Measurements from ENCODE around the gene CEBPZOS. TPM values are rescaled to one million over a fixed set of nuclear protein-coding genes. Genes with fewer than 3 reads are reported as not detected.
A peak's percentile ranks its signal among the peaks of the same experiment; 100 is the strongest.

The CEBPZOS gene
- total and polyA plus RNA-seq, 9 of the 15 experiments (the other 6 are each of a cell fraction or from before 2014, with no cell fraction given) = 21.7 to 64.8 (median 46.7) TPM

DNA sequence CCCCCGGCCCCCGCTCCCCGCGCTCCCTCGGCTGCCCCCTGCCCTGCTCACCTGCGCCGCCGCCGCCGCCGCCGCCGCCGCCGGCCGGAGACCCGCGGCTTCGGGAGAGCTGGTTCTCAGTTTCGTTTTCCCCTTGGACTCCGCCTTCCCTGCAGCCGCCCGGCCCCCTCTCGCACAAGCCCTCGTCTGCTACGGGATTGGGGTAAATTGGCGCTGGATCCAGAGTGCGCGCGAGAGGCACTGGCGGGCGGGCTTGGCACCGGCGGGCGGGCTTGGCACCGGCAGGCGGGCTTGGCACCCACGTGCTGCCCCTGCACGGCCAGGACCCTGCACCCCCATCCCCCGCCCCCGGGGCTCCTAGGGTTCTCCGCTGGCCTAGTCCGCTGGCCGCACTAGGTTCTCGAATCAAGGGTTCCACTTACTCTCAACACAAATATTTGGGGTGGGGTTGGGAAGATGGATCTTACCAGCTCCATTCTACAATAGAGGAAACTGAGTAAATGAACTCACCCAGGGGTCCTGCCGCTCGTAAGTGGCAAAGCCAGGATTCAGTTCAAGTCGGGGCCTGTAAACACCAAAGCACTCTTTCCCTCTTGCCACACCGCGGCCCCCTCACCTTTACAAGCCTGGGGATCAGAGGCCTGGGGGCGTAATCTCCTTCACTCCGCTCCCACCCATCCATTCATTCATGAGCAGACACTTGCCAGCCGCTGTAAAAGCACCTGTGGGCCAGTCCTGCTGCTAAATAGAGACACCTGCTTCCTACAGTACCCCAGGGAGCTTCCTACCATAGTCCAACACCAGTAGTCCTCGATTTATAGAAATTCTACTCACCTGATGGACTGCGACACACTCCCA lies 39.2 kb upstream of the CEBPZOS start, which contains the start of gene EIF2AK2 (continued):
- no peak for TF ChIP-seq ARNT (IDR thresholded peaks at IDR 0.05)
- TF ChIP-seq KDM2B (CRISPR knock-in tag; IDR thresholded peaks at IDR 0.05) = no peak
- 0 out of 2 replicates have a peak, but pooled peaks have one; percentile 30 for TF ChIP-seq ZNF175 (CRISPR knock-in tag; IDR thresholded peaks at IDR 0.05; ENCODE audit: low read depth)
- TF ChIP-seq ZFP36 (IDR thresholded peaks at IDR 0.05; ENCODE audit: low read depth, low read length, partially characterized antibody) = no peak
- TF ChIP-seq, protein P1, sequence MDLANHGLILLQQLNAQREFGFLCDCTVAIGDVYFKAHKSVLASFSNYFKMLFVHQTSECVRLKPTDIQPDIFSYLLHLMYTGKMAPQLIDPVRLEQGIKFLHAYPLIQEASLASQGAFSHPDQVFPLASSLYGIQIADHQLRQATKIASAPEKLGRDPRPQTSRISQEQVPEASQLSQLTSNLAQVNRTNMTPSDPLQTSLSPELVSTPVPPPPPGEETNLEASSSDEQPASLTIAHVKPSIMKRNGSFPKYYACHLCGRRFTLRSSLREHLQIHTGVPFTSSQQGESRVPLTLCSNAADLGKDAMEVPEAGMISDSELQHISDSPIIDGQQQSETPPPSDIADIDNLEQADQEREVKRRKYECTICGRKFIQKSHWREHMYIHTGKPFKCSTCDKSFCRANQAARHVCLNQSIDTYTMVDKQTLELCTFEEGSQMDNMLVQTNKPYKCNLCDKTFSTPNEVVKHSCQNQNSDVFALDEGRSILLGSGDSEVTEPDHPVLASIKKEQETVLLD (IDR thresholded peaks at IDR 0.05) = no peak
- no peak for TF ChIP-seq JUN (IDR thresholded peaks at IDR 0.05; ENCODE audit: borderline replicate concordance, low read depth, low read length)
- TF ChIP-seq JUN (CRISPR knock-in tag; IDR thresholded peaks at IDR 0.05; ENCODE audit: borderline replicate concordance) = 0 out of 2 replicates have a peak, but pooled peaks have one; percentile 34
- TF ChIP-seq HOXB6 (CRISPR knock-in tag; IDR thresholded peaks at IDR 0.05; ENCODE audit: borderline replicate concordance) = no peak
- TF ChIP-seq IRF2 (CRISPR knock-in tag; IDR thresholded peaks at IDR 0.05) = peak; percentile 78; the same call in 1 of the 2 replicates
- TF ChIP-seq, protein P2, sequence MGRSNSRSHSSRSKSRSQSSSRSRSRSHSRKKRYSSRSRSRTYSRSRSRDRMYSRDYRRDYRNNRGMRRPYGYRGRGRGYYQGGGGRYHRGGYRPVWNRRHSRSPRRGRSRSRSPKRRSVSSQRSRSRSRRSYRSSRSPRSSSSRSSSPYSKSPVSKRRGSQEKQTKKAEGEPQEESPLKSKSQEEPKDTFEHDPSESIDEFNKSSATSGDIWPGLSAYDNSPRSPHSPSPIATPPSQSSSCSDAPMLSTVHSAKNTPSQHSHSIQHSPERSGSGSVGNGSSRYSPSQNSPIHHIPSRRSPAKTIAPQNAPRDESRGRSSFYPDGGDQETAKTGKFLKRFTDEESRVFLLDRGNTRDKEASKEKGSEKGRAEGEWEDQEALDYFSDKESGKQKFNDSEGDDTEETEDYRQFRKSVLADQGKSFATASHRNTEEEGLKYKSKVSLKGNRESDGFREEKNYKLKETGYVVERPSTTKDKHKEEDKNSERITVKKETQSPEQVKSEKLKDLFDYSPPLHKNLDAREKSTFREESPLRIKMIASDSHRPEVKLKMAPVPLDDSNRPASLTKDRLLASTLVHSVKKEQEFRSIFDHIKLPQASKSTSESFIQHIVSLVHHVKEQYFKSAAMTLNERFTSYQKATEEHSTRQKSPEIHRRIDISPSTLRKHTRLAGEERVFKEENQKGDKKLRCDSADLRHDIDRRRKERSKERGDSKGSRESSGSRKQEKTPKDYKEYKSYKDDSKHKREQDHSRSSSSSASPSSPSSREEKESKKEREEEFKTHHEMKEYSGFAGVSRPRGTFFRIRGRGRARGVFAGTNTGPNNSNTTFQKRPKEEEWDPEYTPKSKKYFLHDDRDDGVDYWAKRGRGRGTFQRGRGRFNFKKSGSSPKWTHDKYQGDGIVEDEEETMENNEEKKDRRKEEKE (IDR thresholded peaks at IDR 0.05; ENCODE audit: borderline replicate concordance in 1 of 2, control insufficient read depth in 1 of 2, low read depth in 2 of 2, low read length in 1 of 2) = no peak
- TF ChIP-seq PPARD (CRISPR knock-in tag; IDR thresholded peaks at IDR 0.05) = no peak
- TF ChIP-seq RAD51 (IDR thresholded peaks at IDR 0.05; ENCODE audit: borderline replicate concordance, low read depth) = no peak
- TF ChIP-seq, protein P3, sequence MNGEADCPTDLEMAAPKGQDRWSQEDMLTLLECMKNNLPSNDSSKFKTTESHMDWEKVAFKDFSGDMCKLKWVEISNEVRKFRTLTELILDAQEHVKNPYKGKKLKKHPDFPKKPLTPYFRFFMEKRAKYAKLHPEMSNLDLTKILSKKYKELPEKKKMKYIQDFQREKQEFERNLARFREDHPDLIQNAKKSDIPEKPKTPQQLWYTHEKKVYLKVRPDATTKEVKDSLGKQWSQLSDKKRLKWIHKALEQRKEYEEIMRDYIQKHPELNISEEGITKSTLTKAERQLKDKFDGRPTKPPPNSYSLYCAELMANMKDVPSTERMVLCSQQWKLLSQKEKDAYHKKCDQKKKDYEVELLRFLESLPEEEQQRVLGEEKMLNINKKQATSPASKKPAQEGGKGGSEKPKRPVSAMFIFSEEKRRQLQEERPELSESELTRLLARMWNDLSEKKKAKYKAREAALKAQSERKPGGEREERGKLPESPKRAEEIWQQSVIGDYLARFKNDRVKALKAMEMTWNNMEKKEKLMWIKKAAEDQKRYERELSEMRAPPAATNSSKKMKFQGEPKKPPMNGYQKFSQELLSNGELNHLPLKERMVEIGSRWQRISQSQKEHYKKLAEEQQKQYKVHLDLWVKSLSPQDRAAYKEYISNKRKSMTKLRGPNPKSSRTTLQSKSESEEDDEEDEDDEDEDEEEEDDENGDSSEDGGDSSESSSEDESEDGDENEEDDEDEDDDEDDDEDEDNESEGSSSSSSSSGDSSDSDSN (IDR thresholded peaks at IDR 0.05; ENCODE audit: borderline replicate concordance in 1 of 2, low read depth in 2 of 2, low read length in 2 of 2) = 0 out of 4 replicates have a peak, but pooled peaks of 1 of the 2 experiments have one; percentile 28
- TF ChIP-seq POLR2H (tag; IDR thresholded peaks at IDR 0.05; ENCODE audit: low read depth) = no peak
- TF ChIP-seq, protein P4, sequence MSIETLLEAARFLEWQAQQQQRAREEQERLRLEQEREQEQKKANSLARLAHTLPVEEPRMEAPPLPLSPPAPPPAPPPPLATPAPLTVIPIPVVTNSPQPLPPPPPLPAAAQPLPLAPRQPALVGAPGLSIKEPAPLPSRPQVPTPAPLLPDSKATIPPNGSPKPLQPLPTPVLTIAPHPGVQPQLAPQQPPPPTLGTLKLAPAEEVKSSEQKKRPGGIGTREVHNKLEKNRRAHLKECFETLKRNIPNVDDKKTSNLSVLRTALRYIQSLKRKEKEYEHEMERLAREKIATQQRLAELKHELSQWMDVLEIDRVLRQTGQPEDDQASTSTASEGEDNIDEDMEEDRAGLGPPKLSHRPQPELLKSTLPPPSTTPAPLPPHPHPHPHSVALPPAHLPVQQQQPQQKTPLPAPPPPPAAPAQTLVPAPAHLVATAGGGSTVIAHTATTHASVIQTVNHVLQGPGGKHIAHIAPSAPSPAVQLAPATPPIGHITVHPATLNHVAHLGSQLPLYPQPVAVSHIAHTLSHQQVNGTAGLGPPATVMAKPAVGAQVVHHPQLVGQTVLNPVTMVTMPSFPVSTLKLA (conservative IDR thresholded peaks at IDR 0.05) = peak in 1 of 2 experiments; percentile 33; a peak in 1 of 4 replicates
- 0 out of 2 replicates have a peak, but pooled peaks have one; percentile 5 for TF ChIP-seq EGR1 (conservative IDR thresholded peaks at IDR 0.05)
